ENCODE data around the gene TOB1.

Gene TOB1

DNA sequence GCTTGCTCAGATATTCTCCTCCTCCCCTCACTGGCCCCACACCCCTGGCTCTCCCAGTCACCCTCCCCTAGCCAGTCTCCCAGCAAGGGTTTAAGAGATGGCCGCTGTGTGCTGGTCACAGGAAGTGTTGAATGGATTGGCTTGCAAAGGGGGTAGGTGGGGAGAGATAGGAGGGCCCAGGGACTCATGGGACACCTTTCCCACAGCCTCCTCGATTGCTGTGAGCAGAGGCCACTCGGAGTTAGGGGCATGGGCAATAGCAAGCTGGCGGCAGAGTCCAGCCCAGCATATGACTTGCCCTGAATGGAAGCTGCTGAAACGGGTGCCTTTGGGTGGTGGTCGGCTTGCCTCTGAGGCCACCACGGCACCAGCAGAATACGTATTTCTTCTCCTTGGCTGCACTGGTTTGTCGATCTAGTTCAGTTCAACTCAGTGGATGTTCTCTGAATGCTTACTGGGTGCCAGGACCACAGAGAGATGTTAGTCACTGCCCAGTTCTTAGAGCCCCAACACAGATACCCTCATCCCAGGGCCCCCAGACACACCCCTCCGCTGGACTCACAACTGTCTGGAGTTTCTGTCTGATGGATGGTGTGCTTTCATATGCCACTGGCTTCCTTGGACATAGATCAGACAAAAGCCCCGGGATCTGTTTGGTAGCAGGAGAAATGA is 24.7 kb downstream of the TOB1 start:
- DNase-seq = no peak
- TF ChIP-seq GATA1 (IDR thresholded peaks at IDR 0.05; ENCODE audit: low read depth, low read length) = no peak
- TF ChIP-seq POLR2A (IDR thresholded peaks at IDR 0.05; ENCODE audit: low read length) = no peak

DNA sequence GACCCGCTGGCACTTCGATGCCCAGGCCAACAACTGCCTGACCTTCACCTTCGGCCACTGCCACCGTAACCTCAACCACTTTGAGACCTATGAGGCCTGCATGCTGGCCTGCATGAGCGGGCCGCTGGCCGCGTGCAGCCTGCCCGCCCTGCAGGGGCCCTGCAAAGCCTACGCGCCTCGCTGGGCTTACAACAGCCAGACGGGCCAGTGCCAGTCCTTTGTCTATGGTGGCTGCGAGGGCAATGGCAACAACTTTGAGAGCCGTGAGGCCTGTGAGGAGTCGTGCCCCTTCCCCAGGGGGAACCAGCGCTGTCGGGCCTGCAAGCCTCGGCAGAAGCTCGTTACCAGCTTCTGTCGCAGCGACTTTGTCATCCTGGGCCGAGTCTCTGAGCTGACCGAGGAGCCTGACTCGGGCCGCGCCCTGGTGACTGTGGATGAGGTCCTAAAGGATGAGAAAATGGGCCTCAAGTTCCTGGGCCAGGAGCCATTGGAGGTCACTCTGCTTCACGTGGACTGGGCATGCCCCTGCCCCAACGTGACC is 25.8 kb downstream of the TOB1 start:
- TF ChIP-seq GATA1 (IDR thresholded peaks at IDR 0.05; ENCODE audit: low read depth, low read length) (no peak), POLR2A (IDR thresholded peaks at IDR 0.05; ENCODE audit: low read length) (no peak)
- no peak for DNase-seq

DNA sequence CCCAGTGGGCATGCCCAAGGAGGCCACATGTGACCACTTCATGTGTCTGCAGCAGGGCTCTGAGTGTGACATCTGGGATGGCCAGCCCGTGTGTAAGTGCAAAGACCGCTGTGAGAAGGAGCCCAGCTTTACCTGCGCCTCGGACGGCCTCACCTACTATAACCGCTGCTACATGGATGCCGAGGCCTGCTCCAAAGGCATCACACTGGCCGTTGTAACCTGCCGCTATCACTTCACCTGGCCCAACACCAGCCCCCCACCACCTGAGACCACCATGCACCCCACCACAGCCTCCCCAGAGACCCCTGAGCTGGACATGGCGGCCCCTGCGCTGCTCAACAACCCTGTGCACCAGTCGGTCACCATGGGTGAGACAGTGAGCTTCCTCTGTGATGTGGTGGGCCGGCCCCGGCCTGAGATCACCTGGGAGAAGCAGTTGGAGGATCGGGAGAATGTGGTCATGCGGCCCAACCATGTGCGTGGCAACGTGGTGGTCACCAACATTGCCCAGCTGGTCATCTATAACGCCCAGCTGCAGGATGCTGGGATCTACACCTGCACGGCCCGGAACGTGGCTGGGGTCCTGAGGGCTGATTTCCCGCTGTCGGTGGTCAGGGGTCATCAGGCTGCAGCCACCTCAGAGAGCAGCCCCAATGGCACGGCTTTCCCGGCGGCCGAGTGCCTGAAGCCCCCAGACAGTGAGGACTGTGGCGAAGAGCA is 26.4 kb downstream of the TOB1 start:
- no peak for TF ChIP-seq GATA1 (IDR thresholded peaks at IDR 0.05; ENCODE audit: low read depth, low read length)
- TF ChIP-seq POLR2A (IDR thresholded peaks at IDR 0.05; ENCODE audit: low read length) = no peak

DNA sequence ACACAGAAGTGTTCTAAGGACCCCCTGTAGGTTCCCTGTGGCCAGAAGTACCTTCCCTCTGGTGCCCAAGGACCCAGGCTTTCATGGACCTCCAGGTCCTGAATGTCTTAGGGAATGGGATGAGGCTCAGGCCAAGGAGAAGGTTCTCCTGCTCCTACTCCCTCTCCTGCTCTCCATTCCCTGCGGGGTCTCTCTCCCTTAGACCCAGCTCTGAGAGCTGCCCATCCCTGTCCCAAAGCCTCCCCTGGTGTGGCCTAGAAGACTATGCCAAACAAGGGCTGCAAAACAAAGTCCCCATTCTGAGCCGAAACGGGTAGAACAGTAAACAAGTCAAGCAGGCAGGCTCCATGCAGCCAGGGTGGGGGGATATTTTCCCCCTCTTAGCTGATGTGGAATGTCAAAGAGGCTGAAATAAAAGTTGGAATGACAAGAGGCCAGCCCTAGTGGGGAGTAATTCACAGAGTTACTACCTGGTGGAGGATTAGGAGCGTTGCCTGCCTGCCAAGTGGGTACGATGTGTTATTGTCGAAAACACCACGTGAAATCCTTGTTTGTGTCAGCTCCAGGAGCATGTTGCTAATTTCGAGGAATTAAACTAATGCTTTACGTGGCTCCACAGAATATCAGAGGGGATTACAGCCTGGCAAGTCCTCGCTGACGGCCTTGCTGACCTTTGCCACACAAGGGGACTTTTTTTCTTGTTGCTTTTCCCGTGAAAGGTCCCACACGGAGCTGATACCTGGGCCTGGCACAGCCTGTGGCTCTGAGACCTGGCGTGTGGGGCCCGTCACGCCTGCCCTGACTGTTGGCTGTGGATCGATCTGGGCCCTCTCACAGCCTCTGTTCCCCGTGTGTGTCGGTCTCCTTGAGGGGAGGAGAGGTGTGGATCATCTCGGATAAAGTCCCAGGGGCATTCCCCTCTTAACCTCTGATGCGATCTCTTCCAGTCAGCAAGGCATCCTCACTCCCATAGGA is 27.9 kb downstream of the TOB1 start:
- TF ChIP-seq POLR2A (IDR thresholded peaks at IDR 0.05; ENCODE audit: low read length) (no peak), GATA1 (IDR thresholded peaks at IDR 0.05; ENCODE audit: low read depth, low read length) (no peak)
- no peak for DNase-seq

More for the DNA sequence above, 26.4 kb downstream of the TOB1 start:
- DNase-seq = no peak

DNA sequence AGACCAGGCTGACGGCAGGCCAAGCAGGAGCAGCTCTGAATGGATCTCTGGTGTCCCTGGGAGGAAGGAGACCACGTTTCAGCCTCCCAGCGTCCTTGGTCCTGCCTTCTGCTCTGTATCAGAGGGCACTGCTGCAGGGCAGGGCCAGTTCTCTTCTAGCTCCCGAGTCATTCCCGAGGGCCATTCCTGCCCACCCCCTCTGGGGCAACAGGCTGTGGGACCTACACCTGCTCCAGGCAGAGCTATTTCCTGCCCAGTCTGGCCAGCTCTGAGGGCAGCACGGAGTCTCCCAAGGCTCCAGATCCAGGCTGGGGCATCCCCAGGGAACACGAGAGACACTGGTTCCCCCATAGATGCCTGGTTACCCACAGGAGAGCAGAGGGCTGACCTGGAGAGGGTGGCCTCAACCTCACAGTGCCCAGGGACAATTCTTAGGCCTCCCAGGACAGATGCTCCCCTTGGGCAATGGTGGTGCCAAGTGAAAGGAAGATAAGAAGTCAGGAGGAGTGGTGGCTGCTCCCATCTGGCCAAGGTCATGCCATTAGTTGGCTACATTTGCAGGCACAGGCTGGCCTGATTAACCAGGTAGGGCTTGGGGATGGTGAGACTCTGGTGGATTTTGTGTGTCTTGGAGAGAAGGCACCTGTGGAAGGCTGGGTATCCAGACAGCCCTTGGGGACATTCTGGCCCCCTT is 28.7 kb downstream of the TOB1 start:
- TF ChIP-seq POLR2A (IDR thresholded peaks at IDR 0.05; ENCODE audit: low read length) = no peak
- no peak for TF ChIP-seq GATA1 (IDR thresholded peaks at IDR 0.05; ENCODE audit: low read depth, low read length)
- DNase-seq = no peak

DNA sequence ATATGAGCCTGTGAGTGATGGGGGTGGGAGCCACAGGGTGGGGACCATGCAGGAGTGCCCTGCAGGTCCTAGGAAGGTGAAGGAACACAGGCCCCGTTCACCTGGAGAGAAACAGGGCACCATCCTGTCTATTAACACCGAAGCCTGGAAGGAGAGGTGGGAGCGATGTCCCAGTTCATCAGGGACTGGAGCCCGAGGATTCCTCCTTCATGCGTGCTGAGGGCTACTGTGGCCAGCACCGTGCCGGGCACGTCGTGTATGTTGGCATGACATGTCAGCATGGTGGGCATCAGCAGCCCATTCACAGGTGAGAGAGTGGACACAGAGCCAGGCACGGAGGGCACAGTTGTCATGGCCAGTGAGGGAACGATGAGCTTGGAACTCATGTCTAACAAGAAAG is 29.3 kb downstream of the TOB1 start:
- DNase-seq = no peak
- TF ChIP-seq GATA1 (IDR thresholded peaks at IDR 0.05; ENCODE audit: low read depth, low read length) = no peak
- TF ChIP-seq POLR2A (IDR thresholded peaks at IDR 0.05; ENCODE audit: low read length) = no peak

DNA sequence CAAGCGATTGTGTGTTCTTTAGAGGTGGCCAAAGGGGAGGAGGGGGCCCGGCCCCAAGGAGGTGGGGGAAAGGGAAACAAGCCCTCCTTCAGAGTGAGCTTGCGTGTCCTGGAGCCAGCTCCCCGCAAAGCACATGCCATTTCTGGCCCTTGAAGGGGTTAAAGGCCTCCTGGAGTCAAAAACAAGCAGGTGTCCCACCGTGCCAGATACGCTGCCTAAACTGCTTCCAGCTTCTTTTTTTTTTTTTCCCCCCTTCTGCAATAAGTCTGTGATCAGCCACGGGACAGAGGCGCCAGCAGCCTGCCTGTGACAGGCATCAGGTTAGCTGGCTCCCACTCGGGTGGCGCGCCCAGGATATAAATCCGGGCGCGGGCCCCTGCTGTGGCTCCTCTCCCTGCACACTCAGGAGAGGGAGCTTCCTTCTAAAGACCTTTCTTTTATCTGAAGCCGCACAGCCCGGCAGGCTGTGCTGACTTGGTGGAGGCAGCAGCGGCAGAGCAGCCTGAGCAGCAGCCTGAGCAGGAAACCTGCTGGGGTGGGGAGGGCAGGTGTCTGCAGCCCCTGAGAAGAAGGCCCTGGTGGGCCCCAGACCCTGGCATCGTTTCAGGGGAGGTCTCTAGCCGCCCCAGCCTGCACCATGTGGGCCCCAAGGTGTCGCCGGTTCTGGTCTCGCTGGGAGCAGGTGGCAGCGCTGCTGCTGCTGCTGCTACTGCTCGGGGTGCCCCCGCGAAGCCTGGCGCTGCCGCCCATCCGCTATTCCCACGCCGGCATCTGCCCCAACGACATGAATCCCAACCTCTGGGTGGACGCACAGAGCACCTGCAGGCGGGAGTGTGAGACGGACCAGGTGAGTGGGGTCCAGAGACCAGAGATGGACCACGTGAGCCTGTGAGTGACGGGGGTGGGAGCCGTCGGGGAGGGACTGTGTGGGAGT is 30.6 kb downstream of the TOB1 start, which contains the start of gene WFIKKN2:
Gene WFIKKN2, plus strand, starts transcription at position 286 of the 934 bp plus-strand sequence. Its CDS starts 352 bp downstream, at position 638.
- DNase-seq = no peak
- TF ChIP-seq GATA1 (IDR thresholded peaks at IDR 0.05; ENCODE audit: low read depth, low read length) (no peak), POLR2A (IDR thresholded peaks at IDR 0.05; ENCODE audit: low read length) (no peak)

DNA sequence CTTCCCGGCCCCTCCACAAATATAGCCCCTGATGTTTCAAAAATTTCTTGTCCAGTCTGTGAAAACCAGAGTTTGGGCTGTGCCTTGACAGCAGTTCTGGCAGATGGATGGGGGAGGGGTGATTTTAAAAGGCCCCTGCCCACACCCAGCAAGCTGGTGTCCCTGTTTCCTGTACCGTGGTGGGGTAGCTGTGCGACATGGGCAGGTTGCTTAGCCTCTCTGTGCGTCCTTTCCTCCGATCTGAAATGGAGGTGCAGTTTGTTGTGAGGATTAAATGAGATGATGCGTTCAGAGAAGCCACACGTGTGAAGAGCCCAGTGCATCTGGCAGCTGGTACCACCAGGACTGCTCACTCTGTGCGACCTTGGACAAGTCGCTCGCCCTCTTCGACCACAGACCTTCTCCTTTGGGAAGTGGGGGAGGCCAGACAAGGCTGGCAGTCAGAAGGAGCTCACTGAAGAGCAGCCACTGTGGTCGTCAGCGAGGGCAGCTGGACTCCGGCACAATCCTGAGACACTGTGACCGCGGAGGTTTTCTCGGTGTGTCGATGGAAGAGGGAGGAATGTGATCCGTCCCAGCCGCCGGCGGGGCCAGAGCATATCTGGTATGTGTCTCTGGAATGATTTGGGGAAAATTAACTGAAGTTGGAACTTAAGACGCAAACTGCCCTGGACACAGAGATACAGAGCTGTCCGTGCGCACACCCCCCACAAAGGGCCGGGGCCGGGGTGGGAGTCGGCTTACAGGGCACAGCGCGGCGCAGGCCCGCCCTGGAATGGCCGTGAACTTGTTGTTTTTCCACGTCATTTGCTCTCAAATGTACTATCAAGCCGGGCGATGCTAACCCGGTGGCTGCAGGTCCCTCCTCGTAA is 31.5 kb downstream of the TOB1 start:
- TF ChIP-seq GATA1 (IDR thresholded peaks at IDR 0.05; ENCODE audit: low read depth, low read length) (no peak), POLR2A (IDR thresholded peaks at IDR 0.05; ENCODE audit: low read length) (no peak)
- DNase-seq = no peak

DNA sequence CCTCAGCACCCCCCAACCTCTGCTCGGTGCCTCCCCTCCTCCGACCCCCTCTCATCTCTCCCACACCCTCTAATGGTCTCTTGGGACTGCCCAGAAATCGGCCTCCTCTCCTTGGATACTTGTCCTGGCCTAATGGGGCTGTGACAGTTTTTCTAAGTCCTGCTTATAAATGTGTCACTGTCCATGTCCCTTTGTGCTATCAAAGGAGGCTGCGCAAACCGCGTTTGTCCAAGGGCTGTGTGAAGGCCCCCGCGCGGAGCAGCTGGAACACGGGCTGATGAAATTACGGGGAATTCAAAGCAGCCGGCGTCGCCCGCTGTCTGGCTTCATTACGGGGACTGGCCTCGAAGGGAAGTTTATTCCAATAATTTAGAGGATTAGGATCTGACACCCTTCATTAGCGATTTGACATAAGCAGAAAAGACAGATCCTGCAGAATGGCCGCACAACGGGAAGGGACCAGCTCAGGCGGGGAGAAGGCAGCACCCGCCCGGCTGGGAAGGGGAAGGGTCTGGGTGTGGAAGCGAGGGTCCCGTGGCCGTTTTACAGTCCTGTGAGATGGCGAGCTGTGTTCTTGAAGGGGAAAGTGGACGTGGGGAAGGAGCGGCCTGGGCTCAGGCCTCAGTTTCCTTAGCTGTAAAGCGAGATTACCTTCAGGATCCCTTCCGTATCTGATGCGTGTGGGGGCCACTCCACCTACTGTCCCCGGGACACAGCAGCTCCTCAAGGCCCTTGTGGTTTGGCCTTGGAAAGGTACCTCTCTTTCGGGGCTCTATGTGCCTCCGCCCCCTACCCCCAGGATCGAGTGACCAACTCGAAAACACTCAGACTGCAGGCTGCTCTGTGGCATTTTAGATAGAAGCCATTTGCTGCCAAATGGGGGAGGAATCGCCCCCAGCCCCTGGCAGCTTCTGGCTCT is 32.4 kb downstream of the TOB1 start:
- no peak for TF ChIP-seq GATA1 (IDR thresholded peaks at IDR 0.05; ENCODE audit: low read depth, low read length)
- no peak for TF ChIP-seq POLR2A (IDR thresholded peaks at IDR 0.05; ENCODE audit: low read length)
- DNase-seq = no peak

DNA sequence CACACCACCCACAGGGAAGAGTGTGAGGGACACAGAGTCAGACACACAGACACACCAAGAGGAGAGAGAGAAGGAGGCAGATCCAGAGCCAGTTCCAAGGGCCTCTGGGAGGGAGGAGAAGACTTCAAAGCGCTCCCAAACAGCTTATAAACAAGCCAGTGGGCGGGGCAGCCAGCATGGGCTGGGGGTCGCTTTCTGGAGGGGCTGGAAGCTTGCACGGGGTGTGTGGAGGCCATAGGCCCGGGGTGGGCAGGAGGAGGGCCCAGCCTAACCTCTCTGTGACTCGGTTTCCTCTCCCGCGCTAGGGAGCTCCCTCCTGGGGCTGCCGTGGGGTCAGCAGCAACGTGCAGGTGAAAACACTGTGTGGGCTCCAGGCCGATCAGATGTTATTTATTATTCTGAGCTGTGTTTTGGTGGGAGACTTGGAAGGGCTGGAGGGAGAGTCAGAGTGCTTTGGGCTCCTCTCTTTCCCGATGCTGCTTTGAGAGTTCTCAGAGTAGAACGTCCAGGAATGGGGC is 33.2 kb downstream of the TOB1 start:
- TF ChIP-seq POLR2A (IDR thresholded peaks at IDR 0.05; ENCODE audit: low read length) (no peak), GATA1 (IDR thresholded peaks at IDR 0.05; ENCODE audit: low read depth, low read length) (no peak)
- DNase-seq = no peak
